Esophagus muscularis mucosa (tissue), 4 donors: ENCODE results near the gene NRARP.

ENCODE experiments used
- EP300 ChIP-seq: sonication (generic); formaldehyde crosslinking; IDR thresholded peaks from one replicate; pipeline ENCODE4 v1.6.1; 2017; ENCODE audit warnings: antibody characterized with exemption
- POLR2A ChIP-seq: fragments of 450-650 bp; IDR thresholded peaks from one replicate; pipeline ENCODE4 v1.6.1; 2017; ENCODE audit warnings: antibody characterized with exemption, moderate library complexity, mild to moderate bottlenecking, low read depth
- TF ChIP-seq, protein P1 (sequence below), 3 experiments: fragments of 200-600 bp in 2 of 3; fragments of 450-650 bp in 1 of 3; sonication (generic) in 2 of 3; IDR thresholded peaks; one replicate each; pipeline ENCODE4 v1.5.1; 2017 to 2019; ENCODE audit warnings: antibody characterized with exemption in 3 of 3, mild to moderate bottlenecking in 2 of 3, moderate library complexity in 1 of 3

GRCh38 chr9:137293482-137294090 lies 8.5 kb downstream of the NRARP start:
- TF ChIP-seq EP300: no peak
- TF ChIP-seq, protein P1, sequence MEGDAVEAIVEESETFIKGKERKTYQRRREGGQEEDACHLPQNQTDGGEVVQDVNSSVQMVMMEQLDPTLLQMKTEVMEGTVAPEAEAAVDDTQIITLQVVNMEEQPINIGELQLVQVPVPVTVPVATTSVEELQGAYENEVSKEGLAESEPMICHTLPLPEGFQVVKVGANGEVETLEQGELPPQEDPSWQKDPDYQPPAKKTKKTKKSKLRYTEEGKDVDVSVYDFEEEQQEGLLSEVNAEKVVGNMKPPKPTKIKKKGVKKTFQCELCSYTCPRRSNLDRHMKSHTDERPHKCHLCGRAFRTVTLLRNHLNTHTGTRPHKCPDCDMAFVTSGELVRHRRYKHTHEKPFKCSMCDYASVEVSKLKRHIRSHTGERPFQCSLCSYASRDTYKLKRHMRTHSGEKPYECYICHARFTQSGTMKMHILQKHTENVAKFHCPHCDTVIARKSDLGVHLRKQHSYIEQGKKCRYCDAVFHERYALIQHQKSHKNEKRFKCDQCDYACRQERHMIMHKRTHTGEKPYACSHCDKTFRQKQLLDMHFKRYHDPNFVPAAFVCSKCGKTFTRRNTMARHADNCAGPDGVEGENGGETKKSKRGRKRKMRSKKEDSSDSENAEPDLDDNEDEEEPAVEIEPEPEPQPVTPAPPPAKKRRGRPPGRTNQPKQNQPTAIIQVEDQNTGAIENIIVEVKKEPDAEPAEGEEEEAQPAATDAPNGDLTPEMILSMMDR (IDR thresholded peaks at IDR 0.05): no peak
- TF ChIP-seq POLR2A: no peak
